ENCODE results near the gene PDCD4.
A peak's percentile ranks its signal among the peaks of the same experiment; 100 is the strongest.

Gene PDCD4

DNA sequence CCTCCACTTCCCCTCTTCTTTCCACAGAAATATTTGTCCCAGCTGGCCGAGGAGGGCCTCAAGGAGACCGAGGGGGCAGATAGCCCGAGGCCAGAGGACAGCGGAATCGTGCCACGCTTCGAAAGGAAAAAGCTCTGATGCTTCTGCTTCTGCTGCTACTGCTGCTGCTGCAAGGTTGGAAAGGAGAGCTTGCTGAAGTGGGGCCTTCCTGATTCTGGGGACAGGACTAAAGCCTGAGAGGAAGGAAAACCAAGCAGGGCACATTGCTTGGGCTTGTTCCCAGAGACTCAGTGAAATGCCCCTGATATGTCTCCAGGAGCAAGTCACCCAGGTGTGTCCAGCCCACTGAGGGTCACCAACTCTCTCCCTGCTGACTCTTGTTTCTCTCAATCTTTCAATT lies 35.9 kb upstream of the PDCD4 start:
- H3K27ac Mint-ChIP-seq, result no peak overlapping the region

GRCh38 chr10:110836706-110837105 lies 35.0 kb upstream of the PDCD4 start:
- H3K4me3 Mint-ChIP-seq, result no peak overlapping the region
- H3K27ac Mint-ChIP-seq, result no peak overlapping the region
- DNase-seq (ENCODE audit: low spot score), result no peak
- H3K36me3 Mint-ChIP-seq (ENCODE audit: low read depth), result no peaks in the 10 kb centered on the region
- peaks cover 19% of the 10 kb centered on the region for H3K4me1 Mint-ChIP-seq (ENCODE audit: low read depth)
- no peaks in the 10 kb centered on the region for H3K27me3 Mint-ChIP-seq (ENCODE audit: low read depth)
- H3K9me3 Mint-ChIP-seq, result no peaks in the 10 kb centered on the region

More for the DNA sequence above, 35.9 kb upstream of the PDCD4 start:
- Mint-ChIP-seq H3K27me3 (ENCODE audit: low read depth) (no peaks in the 10 kb centered on the region), H3K4me3 (no peak overlapping the region), H3K36me3 (ENCODE audit: low read depth) (no peaks in the 10 kb centered on the region), H3K9me3 (no peaks in the 10 kb centered on the region), H3K4me1 (ENCODE audit: low read depth) (peaks cover 17% of the 10 kb centered on the region)
- no peak for DNase-seq (ENCODE audit: low spot score)

- Mint-ChIP-seq H3K4me3 (no peak overlapping the region), H3K9me3 (no peaks in the 10 kb centered on the region), H3K27ac (no peak overlapping the region), H3K4me1 (ENCODE audit: low read depth) (peaks cover 27% of the 10 kb centered on the region), H3K36me3 (ENCODE audit: low read depth) (no peaks in the 10 kb centered on the region), H3K27me3 (ENCODE audit: low read depth) (no peaks in the 10 kb centered on the region)
- no peak for DNase-seq (ENCODE audit: low spot score)
These were observed 34.1 kb upstream of the PDCD4 start for GRCh38 chr10:110837418-110838171.

- H3K4me1 Mint-ChIP-seq (ENCODE audit: low read depth), result peaks cover 41% of the 10 kb centered on the region
- H3K27me3 Mint-ChIP-seq (ENCODE audit: low read depth), result no peaks in the 10 kb centered on the region
- DNase-seq (ENCODE audit: low spot score), result no peak
- H3K27ac Mint-ChIP-seq, result no peak overlapping the region
- peaks cover 2% of the 10 kb centered on the region for H3K36me3 Mint-ChIP-seq (ENCODE audit: low read depth)
- H3K9me3 Mint-ChIP-seq, result no peaks in the 10 kb centered on the region
- H3K4me3 Mint-ChIP-seq, result no peak overlapping the region
These were observed 31.4 kb upstream of the PDCD4 start for GRCh38 chr10:110840225-110840922.

GRCh38 chr10:110840923-110841428 lies 30.8 kb upstream of the PDCD4 start:
- Mint-ChIP-seq H3K27me3 (ENCODE audit: low read depth) (no peaks in the 10 kb centered on the region), H3K9me3 (no peaks in the 10 kb centered on the region), H3K36me3 (ENCODE audit: low read depth) (peaks cover 2% of the 10 kb centered on the region), H3K4me1 (ENCODE audit: low read depth) (peaks cover 43% of the 10 kb centered on the region), H3K27ac (no peak overlapping the region), H3K4me3 (no peak overlapping the region)
- no peak for DNase-seq (ENCODE audit: low spot score)

DNA sequence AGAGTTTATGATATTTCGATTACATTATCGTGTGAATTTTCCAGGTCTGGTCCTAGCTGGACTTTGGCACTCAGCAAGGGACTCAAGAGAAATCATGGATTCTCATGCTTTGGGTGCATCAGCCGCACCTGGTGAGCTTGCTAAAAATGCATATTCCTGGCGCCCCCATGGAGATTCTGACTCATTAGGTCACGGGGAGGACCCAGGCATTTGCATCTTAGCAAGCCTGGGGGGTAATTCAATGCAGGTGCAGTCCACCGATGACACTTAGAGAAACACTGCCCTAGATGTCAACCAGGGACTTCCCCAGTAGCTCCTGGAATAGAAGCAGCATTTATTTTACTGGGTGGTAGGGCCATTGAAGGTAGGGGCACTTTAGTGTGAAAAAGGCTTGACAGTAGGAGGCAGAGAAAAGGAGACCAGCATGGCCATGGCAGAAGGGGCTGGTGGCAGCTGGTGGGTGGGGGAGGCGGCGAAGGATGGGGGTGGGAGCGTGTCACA lies 29.9 kb upstream of the PDCD4 start:
- Mint-ChIP-seq H3K4me3 (peak overlapping the region; percentile 18), H3K4me1 (ENCODE audit: low read depth) (peaks cover 41% of the 10 kb centered on the region), H3K27me3 (ENCODE audit: low read depth) (no peaks in the 10 kb centered on the region), H3K27ac (peak overlapping the region; percentile 29), H3K9me3 (no peaks in the 10 kb centered on the region), H3K36me3 (ENCODE audit: low read depth) (peaks cover 2% of the 10 kb centered on the region)
- no peak for DNase-seq (ENCODE audit: low spot score)

- Mint-ChIP-seq H3K36me3 (ENCODE audit: low read depth) (peaks cover 2% of the 10 kb centered on the region), H3K27ac (peak overlapping the region; percentile 83), H3K27me3 (ENCODE audit: low read depth) (no peaks in the 10 kb centered on the region), H3K9me3 (no peaks in the 10 kb centered on the region), H3K4me1 (ENCODE audit: low read depth) (peaks cover 41% of the 10 kb centered on the region), H3K4me3 (peak overlapping the region; percentile 56)
- no peak for DNase-seq (ENCODE audit: low spot score)
These were observed 29.3 kb upstream of the PDCD4 start for GRCh38 chr10:110842326-110842904.

- H3K4me1 Mint-ChIP-seq (ENCODE audit: low read depth), result peaks cover 40% of the 10 kb centered on the region
- no peaks in the 10 kb centered on the region for H3K9me3 Mint-ChIP-seq
- no peaks in the 10 kb centered on the region for H3K27me3 Mint-ChIP-seq (ENCODE audit: low read depth)
- H3K36me3 Mint-ChIP-seq (ENCODE audit: low read depth), result peaks cover 2% of the 10 kb centered on the region
- peak overlapping the region; percentile 56 for H3K4me3 Mint-ChIP-seq
- peak; percentile 58 for DNase-seq (ENCODE audit: low spot score)
- H3K27ac Mint-ChIP-seq, result peak overlapping the region; percentile 83
These were observed 28.7 kb upstream of the PDCD4 start for GRCh38 chr10:110843031-110843430.

DNA sequence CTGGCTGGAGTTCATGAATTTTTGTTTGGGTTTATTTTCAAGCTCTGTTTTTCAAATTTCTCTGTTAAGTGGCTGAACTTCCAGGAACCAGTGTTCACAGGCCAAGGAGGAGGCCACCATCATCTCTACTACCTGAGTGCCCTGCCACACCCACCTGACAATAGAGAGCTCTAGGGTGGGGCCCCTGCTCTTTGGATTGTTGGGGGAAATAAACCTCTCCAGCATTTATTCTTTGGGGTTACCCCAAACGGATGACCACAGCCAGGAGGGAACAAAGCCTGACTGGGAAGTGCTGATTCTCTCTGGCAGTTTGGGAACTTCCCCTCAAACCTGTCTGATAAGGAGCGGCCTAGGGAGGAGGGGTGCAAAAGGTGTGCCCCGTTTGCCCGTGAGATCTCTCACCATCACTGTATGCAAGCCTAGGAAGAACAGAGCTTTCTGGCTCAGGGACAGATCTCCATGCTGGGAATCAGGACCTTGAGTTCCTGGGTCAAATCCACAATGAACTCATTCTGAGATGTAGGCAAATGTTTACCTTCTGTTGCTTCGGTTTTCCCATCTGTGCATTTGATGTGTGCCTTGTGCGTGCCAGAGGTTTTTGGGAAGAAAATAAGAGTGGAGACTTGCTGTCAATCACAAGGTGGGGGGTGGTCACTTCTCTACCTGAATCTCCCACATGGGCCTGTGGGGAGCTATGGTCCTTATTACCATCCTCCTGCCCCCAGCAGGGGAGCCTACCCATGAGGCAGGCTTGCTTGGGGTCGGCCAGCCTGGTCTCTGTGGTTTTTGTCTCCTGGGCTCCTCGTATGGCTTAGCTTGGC lies 27.7 kb upstream of the PDCD4 start:
- Mint-ChIP-seq H3K9me3 (no peaks in the 10 kb centered on the region), H3K36me3 (ENCODE audit: low read depth) (peaks cover 2% of the 10 kb centered on the region), H3K4me3 (peak overlapping the region; percentile 56), H3K4me1 (ENCODE audit: low read depth) (peaks cover 43% of the 10 kb centered on the region), H3K27me3 (ENCODE audit: low read depth) (no peaks in the 10 kb centered on the region), H3K27ac (peak overlapping the region; percentile 49)
- no peak for DNase-seq (ENCODE audit: low spot score)

GRCh38 chr10:110844617-110844881 lies 27.2 kb upstream of the PDCD4 start:
- peaks cover 2% of the 10 kb centered on the region for H3K36me3 Mint-ChIP-seq (ENCODE audit: low read depth)
- no peaks in the 10 kb centered on the region for H3K27me3 Mint-ChIP-seq (ENCODE audit: low read depth)
- peak overlapping the region; percentile 45 for H3K27ac Mint-ChIP-seq
- no peaks in the 10 kb centered on the region for H3K9me3 Mint-ChIP-seq
- H3K4me1 Mint-ChIP-seq (ENCODE audit: low read depth), result peaks cover 47% of the 10 kb centered on the region
- no peak overlapping the region for H3K4me3 Mint-ChIP-seq
- no peak for DNase-seq (ENCODE audit: low spot score)

GRCh38 chr10:110845192-110845755 lies 26.5 kb upstream of the PDCD4 start:
- no peak for DNase-seq (ENCODE audit: low spot score)
- Mint-ChIP-seq H3K27me3 (ENCODE audit: low read depth) (no peaks in the 10 kb centered on the region), H3K4me1 (ENCODE audit: low read depth) (peaks cover 52% of the 10 kb centered on the region), H3K4me3 (no peak overlapping the region), H3K9me3 (no peaks in the 10 kb centered on the region), H3K27ac (peak overlapping the region; percentile 39), H3K36me3 (ENCODE audit: low read depth) (peaks cover 2% of the 10 kb centered on the region)

GRCh38 chr10:110845756-110846620 lies 25.7 kb upstream of the PDCD4 start:
- peaks cover 2% of the 10 kb centered on the region for H3K36me3 Mint-ChIP-seq (ENCODE audit: low read depth)
- H3K4me3 Mint-ChIP-seq, result no peak overlapping the region
- H3K9me3 Mint-ChIP-seq, result no peaks in the 10 kb centered on the region
- peaks cover 56% of the 10 kb centered on the region for H3K4me1 Mint-ChIP-seq (ENCODE audit: low read depth)
- no peak overlapping the region for H3K27ac Mint-ChIP-seq
- DNase-seq (ENCODE audit: low spot score), result no peak
- H3K27me3 Mint-ChIP-seq (ENCODE audit: low read depth), result no peaks in the 10 kb centered on the region

GRCh38 chr10:110847374-110847773 lies 24.4 kb upstream of the PDCD4 start:
- no peak overlapping the region for H3K4me3 Mint-ChIP-seq
- H3K36me3 Mint-ChIP-seq (ENCODE audit: low read depth), result peaks cover 2% of the 10 kb centered on the region
- no peaks in the 10 kb centered on the region for H3K27me3 Mint-ChIP-seq (ENCODE audit: low read depth)
- DNase-seq (ENCODE audit: low spot score), result no peak
- H3K4me1 Mint-ChIP-seq (ENCODE audit: low read depth), result peaks cover 59% of the 10 kb centered on the region
- H3K9me3 Mint-ChIP-seq, result no peaks in the 10 kb centered on the region
- no peak overlapping the region for H3K27ac Mint-ChIP-seq
